Measurements from ENCODE around the gene FYTTD1.
A peak's percentile ranks its signal among the peaks of the same experiment; 100 is the strongest.

Gene FYTTD1

DNA sequence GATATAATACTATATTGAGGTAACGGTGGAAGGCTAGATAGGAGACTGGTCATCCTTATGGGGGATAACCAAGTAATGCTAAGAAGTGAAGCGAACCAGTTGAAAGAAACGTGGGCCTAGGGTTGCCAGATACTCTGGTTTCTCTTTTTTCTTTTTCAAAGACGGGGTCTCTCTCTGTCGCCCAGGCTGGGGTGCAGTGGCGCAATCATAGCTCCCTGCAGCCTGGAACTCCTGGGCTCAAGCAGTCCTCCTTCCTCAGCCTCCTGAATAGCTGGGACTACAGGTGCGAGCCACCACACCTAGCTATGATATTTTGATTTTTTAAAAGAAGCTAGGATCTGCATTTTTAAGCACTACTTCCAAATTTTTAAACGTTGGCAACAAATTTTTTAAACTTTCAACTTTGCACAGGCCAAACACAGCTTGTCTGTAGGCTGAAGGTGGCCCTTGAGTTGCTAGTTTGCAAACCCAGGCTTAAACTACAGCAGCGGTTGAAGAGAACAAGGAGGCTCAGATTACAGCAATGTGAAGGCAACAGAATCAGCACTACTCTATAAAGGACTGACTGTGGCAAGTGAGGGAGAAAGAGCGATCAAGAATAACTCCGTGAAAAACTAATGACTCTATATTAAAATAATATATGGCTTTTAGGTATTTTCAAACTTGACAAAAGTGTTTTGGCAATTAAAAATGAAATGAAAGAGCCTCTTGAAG, 11.8 kb upstream of the FYTTD1 start:
- no peak for DNase-seq

DNA sequence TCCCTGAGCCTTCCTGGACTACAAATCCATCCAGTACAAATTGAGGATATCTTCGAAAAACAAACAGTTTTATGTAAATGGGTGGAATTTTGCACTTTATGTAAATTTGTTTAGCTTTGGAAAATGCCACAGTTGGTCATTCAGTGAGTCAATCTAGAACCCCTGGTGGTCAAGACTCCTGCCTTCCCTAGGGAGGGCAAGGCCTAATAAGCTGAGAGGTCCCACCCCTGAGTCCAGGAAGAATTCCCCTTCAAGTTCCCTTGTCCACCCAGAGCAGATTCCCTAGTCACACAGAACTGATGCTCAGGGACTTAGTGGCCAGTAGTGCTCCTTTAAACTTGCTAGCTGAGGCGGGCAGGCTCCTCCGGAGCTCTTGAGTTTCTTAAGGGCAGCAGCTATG, 6.9 kb upstream of the FYTTD1 start:
- no peak for DNase-seq

DNA sequence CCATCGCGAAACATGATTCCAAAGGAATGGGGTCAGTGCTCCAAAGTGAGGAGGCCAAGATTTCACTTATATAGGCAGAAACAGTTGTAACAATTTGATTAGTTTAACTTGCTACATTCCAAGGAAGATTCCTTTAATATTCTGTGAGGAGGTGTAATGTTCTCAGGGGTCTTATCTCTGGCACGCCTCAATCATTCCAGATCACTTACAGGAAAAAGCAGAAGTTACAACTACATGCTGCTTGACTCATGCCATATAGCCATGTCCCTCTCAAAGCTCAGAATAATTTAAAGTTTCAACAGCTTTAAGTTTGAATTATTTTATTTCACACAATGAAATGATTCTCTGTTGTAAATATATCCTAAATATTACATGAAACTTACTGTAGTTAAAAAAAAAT, 3.5 kb upstream of the FYTTD1 start:
- DNase-seq: no peak

DNA sequence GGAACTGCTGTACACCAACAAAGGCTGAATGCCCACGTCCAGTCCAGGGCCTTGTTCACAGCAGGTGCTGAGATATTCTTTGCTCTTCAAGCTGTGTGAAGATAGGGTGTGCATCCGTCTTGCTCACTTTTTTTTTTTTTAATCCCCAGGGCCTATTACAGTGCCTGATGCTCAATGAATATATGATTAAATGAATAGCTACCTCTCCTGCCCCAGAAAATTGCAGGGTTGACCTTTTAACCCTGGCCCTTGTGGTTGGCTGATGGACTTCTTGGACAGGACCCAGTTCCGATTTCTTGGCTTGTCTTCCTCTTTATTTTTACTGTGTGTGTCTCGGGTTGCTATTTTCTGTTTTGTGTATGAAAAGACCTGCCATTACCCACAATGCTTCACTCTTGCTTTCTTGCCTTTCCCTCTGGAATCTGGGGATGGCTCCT, 2.9 kb upstream of the FYTTD1 start:
- DNase-seq: no peak

DNA sequence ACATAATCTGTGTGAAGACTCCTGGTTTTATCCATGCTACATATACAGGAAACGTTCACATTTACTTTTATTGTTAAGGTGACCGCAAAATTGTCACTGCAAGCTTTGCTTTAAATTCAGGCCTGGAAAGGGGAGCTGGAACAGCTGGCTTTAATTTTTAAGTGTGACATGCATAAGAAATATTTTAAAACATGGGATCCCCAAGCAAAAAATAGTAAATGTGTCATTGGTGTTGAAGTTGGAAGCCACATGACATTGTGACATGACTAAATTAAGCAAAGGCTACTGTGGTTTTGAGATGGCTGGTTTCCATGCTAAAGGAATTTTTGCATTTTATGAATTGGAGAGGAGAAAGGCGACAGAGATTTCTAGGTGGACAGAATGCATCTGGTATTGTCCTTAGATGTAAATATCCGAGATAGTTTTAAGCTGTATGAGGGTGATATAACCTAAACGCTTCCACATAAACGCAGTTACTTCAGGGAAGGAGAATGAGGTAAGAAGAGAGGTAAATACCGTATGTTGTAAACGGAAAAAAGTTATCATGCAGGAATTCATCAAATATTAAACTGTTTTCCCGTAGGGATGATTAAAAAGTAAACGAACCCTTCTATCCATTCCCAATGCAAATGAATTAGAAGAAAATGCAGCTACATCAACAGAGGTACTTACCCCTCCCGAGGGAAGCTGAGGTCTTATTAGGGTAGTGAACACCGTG, 927 bp upstream of the FYTTD1 start:
- DNase-seq: no peak

DNA sequence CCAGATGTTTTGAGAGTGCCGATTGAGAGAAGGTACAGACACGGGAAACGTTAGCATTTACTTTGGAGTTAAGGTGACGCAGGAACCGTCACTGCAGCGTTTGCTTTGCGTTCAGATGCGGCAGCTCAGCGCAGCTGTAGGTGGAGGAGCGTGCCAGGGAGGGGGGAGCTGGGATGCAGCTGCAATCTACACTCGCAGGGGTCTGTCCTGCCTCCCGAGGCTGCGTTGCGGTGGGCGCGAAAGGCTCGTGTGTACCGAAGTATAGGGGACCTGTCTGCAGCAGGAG, 425 bp upstream of the FYTTD1 start:
- DNase-seq: peak; percentile 66 to 77

DNA sequence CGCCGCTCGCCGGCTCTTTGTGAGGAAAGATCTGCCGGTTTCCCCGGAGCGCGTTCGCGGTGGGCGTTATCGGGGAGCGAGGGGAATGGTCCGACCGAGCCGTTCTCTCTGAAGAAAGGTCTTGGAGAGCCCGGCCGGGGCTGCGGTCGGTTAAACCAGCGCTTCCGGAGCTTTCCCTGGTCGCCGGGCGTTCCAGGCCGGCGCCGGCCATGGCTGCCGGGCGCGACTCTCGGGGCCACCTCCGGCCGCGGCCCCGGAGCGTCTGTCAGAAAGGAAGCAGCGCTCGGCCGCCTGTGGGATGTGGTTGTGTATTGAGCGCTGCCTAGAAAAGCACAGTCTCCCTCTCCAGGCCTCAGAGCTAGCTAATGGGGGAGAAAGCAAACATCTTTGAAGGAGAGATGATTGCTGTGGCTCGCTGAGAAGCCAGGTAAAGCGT, 731 bp downstream of the FYTTD1 start:
- peak; percentile 61 to 69 for DNase-seq

DNA sequence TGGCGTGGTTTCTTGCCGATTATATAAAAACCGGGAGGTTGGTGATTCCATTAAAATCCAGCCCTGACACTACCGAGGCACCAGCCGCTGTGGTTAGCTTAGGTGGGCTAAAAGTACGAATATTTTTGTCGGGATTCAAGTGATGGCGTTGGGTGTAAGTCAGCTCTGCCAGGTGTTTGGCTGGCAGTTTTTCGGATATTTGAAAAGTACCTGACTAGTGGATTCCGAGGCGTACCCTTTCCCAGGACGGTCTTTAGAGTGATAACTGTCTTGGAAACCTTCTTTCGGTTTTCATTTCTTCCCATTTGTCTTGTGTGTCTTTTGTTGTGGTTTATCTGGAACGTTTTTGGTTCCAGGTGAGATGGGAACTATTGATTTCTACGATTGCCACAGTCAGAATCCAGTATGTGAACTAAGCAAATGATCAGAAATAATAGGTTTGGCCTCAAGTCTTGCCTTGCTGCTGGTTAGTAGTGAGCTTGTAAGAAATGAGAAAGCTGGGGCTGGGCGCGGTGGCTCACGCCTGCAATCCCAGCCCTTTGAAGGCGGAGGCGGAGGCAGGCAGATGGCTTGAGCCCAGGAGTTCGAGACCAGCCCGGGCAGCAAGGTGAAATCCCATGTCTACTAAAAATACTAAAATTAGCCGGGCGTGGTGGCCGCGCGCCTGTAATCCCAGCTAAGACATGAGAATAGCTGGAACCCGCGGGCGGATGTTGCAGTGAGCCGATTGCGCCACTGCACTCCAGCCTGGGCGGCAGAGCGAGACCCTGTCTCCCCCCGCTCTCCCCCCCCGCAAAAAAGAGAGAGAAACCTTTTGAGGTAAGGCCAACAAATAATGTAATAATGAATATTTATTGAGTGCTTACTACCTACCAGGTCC, 1.4 kb downstream of the FYTTD1 start:
- peak; percentile 35 to 40 for DNase-seq

DNA sequence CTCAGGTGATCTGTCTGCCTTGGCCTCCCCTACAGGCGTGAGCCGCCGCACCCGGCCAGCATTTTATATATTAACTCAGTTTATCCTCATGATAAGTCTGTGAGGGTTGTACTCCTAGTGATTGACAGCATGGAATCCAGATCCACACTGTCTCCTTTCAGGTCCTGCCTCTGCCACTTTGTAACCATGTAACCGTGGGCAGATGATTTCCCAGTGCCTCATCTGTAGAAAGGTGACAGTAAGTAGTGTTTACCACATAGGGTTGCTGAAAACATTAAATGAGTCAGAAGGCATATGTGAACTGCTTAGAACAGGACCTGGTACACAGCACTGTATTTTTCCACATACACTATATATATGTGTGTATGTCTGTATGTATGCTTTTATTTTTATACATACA, 2.4 kb downstream of the FYTTD1 start:
- no peak for DNase-seq

DNA sequence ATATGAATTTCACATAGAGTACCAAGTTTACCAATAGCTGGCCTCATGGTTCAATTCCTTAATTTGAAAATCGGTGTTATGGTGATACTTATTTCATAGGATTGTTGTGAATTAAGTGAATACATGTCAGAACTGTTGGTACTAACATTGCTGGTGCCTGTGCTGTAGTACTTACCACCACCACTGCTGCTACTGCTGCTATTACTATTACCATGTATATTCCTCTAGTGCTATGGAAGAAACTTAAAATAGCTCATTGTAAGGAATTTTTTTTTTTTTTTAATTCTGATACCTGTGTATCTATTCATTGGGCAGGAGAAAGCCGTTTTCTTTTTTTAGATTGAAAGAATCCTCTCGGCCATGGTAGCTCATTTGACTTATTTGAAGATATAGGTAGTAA, 3.6 kb downstream of the FYTTD1 start:
- DNase-seq: no peak

DNA sequence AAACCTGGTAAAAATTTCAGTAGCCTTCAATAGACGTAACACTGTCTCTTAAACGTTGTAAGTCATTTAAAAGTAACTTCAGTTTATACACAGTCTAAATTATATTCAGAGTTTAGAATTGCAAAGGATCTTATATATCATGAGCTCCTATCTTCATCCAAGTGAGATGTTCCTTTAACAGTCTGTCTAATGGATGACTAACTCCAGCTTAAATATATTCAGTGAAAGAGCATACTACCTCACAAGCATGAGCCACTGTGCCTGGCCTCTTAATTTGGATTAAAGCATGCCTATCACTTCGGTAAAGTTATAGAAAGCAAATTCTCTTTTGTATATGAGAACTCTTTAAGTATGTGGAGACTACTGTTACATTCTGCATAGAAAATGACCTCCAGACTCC, 7.0 kb downstream of the FYTTD1 start:
- no peak for DNase-seq

DNA sequence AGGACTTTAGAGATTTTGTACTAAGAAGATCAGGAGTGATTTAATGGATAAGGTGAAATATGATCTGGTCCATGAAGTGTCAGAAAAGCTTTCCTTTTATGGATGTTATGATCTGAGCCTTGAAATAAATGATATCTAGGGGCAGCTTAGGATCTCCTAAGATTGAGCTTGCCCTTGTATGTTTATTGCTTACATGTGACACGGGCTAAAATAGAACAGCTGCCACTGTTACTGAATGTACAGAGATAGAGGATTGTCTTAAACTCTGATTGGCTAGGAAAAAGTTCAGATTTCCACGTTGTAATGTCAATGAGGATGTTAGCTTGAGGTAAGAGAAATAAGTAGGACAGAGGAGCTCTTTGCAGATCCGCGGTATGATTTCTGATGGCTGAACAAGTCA, 8.8 kb downstream of the FYTTD1 start:
- no peak for DNase-seq

DNA sequence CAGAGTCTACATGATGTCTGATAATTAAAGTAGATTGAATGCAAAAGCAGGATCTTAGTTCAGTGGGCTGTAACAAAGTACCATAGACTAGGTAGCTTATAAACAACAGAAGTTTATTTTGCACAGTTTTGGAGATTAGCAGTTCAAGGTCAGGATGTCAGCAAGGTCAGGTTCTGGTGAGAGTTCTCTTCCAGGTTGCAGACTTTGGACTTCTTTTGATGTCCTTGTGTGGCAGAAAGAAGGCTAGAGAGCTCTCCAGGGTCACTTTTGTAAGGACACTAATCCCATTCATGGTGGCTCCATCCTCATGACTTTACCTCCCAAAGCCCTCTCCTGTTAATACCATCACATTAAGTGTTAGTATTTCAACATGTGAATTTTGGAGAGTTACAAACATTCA, 12.1 kb downstream of the FYTTD1 start:
- no peak for DNase-seq

DNA sequence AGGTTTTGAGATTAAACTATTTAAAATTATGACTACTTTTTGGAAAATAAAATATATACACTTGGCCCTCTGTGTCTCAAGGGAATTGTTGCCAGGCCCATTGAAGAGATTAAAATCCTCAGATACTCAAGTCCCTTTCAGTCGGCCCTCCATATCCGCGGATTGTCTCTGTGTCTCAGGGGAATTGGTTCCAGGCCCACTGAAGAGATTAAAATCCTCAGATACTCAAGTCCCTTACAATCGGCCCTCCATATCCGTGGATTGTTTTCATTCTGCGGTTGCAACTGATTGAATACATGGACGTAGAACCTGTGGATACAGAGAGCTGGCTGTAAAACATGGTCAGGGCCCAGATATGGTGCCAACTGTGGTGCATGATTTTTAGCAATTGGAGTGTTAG, 25.6 kb downstream of the FYTTD1 start:
- no peak for DNase-seq

DNA sequence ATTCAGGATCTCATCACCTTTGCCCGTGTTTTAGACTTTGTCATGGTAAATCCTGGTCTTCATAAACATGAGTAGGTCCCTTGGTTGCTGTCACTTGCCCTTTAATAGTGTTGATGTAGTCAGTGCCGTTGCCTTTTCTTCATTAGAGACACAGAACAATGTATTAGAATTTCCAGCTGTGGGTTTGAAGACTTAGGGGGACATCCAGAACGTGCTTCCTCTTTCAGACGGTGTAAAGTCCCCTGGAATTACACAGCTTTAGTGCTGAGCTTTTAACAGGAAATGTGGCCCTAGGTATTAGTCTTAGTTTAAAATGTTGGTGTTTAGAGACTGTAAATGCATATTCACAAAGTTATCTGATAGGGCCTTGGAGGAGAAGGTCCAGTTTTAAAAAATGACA, 32.5 kb downstream of the FYTTD1 start:
- DNase-seq: no peak

DNA sequence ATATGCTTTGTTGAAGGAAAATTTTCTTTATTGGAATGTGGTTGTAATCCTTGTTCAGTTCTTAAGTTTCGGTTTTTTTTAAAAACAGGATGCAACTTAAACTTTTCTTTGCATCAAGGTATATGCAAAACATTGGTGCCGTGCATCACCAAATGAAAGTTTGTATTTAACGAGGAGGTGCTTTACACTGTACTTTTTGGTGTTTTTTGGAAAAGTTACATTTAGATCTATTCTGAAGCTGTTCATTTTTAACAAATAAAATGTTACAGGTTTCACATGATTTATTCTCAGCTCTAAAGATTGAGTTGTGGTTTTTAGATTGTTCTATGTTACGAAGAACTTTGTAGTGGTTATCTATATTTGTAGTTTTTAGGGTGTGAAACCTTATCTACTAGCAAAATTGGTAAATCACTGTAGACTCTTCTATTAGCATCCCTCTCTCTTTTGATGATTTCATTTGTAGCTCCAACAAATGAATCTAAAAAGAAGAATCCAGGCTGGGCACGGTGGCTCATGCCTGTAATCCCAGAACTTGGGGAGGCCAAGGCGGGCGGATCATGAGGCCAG, 34.4 kb downstream of the FYTTD1 start:
- DNase-seq: no peak

DNA sequence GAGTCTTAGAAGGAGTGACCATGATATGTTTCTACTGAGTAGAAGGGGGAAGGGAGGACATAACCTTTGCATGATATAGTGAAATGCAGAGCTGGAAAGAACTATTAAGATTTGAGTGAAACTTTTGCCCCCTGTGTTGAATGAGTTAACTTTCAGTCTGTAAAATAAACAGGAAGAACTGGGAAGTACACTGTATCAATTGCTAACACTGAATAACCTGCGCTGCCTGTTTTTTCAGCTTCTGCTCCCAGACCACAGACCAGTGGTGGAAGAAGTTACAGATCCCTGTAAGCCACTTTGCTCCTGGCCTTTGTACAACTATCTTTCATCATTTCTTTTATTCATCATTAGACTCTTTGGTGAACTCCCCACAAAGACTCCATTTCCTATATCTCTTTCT, 37.7 kb downstream of the FYTTD1 start:
- DNase-seq: no peak

DNA sequence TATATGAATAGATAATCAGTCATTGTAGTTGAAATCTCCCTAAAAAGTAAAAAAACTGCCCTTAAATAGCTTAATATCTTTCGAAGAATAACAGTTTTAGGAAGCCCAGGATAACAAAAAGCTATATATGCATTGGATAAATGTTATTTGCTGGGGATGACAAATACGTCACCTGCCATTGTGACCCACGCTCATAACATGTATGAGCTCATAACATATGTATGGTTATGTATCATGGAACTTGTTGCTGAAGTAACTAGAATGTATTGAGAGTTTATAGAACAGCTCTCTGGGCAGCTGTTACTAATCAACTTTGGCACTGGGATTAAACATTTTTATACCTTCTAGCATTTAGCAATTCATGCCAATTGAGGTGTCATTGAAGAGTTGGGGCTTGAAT, 39.6 kb downstream of the FYTTD1 start:
- DNase-seq: no peak

DNA sequence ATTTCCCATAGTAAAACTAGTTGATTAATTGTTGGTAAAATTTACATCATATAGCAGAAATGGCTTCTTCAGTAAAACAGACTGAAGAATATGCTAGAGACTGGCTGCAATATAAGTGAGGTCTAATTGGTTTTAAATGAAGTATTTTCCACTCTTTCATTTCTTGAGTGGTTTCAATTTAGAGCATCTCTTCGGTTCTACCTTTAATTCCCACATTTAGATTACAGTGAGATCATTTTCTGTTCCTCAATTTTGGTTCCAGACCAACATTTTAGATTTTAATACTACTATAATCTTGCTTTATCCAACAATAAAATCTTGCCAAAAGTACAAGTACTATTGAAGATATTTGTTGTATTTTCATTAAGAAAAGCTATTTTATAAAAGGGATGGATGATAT, 40.4 kb downstream of the FYTTD1 start:
- no peak for DNase-seq

DNA sequence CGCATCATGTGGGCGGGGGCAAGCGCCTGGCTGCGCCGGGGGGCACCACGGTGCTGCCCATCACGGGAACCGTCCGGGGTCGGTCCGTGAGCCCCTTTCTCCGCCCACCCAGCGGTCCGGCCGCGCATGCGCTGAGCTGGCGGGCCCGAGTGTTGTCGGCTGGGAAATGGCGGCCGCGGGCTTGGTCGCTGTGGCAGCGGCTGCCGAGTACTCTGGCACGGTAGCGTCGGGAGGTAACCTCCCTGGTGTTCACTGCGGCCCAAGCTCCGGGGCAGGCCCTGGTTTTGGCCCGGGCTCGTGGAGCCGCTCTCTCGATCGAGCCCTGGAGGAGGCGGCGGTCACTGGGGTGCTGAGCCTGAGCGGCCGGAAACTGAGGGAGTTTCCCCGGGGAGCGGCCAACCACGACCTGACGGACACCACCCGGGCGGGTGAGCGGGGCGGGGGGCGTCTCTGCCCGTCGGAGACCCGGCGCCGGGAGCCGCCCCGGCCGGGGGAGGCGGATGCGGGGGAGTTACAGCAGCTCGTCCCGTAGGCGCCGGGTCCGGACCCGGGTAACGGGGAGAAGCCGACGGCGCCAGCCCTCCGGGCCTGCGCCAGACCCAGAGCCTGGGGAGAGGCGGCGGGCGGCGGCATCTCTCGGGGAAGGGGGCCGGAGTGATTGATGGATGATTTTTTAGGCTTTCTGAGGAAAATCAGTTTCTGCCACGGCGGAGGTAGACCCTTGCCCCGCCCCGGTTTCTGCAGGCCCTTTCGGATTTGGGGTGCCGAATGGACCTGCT, 41.6 kb downstream of the FYTTD1 start, which contains the start of gene LRCH3:
Gene LRCH3, plus strand, starts transcription at position 142 of the 779 bp plus-strand sequence. Its CDS starts 25 bp downstream, at position 167.
- DNase-seq: peak; percentile 84

DNA sequence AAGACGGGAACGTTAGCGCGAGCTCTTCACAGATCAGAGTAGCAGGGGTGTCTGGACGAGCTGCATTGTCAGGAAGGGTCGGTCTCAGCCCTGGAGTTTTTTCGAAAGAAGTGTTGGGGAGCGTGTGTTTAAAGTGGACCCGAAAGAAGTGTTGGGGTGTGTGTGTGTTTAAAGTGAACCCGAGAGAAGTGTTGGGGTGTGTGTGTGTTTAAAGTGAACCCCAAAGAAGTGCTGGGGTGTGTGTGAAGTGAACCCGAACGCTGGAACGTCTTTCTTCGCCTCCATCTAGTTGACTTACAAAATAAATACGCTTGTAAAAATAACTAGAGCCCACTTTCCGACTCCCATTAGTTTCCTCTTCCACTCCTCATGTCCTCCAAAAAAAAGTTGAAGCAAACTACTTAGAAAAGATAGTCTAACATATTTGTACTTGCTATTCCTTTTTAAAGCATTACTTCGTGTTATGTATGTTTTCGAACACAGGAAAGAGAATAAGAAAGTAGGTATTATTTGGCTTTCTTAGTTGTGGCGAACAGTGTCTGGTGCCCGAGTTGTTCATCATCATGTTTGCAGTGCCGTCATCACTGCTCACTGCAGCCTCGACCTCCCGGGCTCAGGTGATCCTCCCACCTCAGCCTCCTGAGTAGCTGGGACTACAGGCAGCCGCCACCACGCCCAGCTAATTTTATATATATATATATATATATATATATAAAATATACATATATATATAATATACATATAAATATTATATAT, 42.4 kb downstream of the FYTTD1 start:
- DNase-seq: peak; percentile 36 to 53

DNA sequence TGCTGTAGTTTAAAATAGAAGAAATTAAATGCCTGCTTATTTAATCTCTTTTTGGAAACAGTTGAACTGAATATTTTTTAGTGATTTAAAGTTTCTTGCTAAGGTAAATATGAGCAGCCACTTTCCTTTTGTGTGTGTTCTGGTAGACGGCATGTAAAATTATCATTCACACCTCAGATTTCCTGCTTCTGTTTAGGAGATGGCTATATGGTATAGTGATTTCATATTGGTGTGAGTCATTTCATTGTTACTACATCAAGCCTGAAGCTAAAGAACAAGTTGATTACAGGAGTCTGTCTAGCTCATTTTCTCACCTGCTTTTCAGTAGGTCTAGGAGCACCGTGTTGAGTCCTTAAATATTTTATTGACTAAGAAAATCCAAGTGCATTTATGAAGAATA, 43.6 kb downstream of the FYTTD1 start:
- DNase-seq: peak in 1 of 2 donors; percentile 50
